HEK293T (cell line): ENCODE measurements around the gene KRTAP15-1.

ENCODE experiments used
- CTCF ChIA-PET: fragments of 350-600 bp; formaldehyde crosslinking; extraction: SDS; loops from one replicate; lab custom pipeline; 2021; ENCODE audit warnings: antibody characterized with exemption, inconsistent platforms; lab: Yijun Ruan, JAX
- POLR2A ChIA-PET: fragments of 350-600 bp; formaldehyde crosslinking; extraction: SDS; loops from one replicate; lab custom pipeline; 2020; ENCODE audit warnings: antibody characterized with exemption, inconsistent platforms; lab: Yijun Ruan, JAX
- DNase-seq: peaks from one replicate; pipeline ENCODE4 v3.0.0; 2012; ENCODE audit warnings: mixed read lengths; ENCODE audit errors: extremely low spot score
- ARNT ChIP-seq: fragments of 450-650 bp; IDR thresholded peaks from 2 replicates; pipeline ENCODE4 v1.6.1; 2017; ENCODE audit warnings: mild to moderate bottlenecking
- BHLHE40 ChIP-seq: fragments of 450-650 bp; IDR thresholded peaks from 2 replicates; pipeline ENCODE4 v1.6.1; 2016; ENCODE audit warnings: mild to moderate bottlenecking, moderate library complexity, borderline replicate concordance
- CTBP1 ChIP-seq: fragments of 450-650 bp; IDR thresholded peaks from 2 replicates; pipeline ENCODE4 v1.6.1; 2016; ENCODE audit warnings: borderline replicate concordance
- ELF4 ChIP-seq: fragments of 450-650 bp; IDR thresholded peaks from 2 replicates; pipeline ENCODE4 v1.6.1; 2017; ENCODE audit warnings: antibody characterized with exemption
- FOXA1 ChIP-seq: fragments of 450-650 bp; IDR thresholded peaks from 2 replicates; pipeline ENCODE4 v1.6.1; 2016; ENCODE audit warnings: mild to moderate bottlenecking
- FOXK2 ChIP-seq: fragments of 450-650 bp; IDR thresholded peaks from 2 replicates; pipeline ENCODE4 v1.6.1; 2016; ENCODE audit warnings: mild to moderate bottlenecking
- FOXM1 ChIP-seq: fragments of 450-650 bp; IDR thresholded peaks from 2 replicates; pipeline ENCODE4 v1.6.1; 2017; ENCODE audit warnings: mild to moderate bottlenecking, borderline replicate concordance
- HDGF ChIP-seq: fragments of 450-650 bp; IDR thresholded peaks from 2 replicates; pipeline ENCODE4 v1.6.1; 2017; ENCODE audit warnings: antibody characterized with exemption, borderline replicate concordance
- L3MBTL2 ChIP-seq: fragments of 450-650 bp; conservative IDR thresholded peaks from 2 replicates; pipeline ENCODE4 v1.6.1; 2016; ENCODE audit warnings: mild to moderate bottlenecking
- LEF1 ChIP-seq: fragments of 450-650 bp; IDR thresholded peaks from 2 replicates; pipeline ENCODE4 v1.6.1; 2017; ENCODE audit warnings: mild to moderate bottlenecking, borderline replicate concordance
- NFRKB ChIP-seq: fragments of 450-650 bp; IDR thresholded peaks from 2 replicates; pipeline ENCODE4 v1.6.1; 2016; ENCODE audit warnings: mild to moderate bottlenecking, moderate library complexity
- PKNOX1 ChIP-seq: fragments of 450-650 bp; IDR thresholded peaks from 2 replicates; pipeline ENCODE4 v1.6.1; 2016
- SP1 ChIP-seq: fragments of 450-650 bp; IDR thresholded peaks from 2 replicates; pipeline ENCODE4 v1.6.1; 2017
- SUZ12 ChIP-seq: fragments of 450-650 bp; IDR thresholded peaks from 2 replicates; pipeline ENCODE4 v1.6.1; 2016; ENCODE audit warnings: mild to moderate bottlenecking
- TARDBP ChIP-seq: fragments of 450-650 bp; IDR thresholded peaks from 2 replicates; pipeline ENCODE4 v1.6.1; 2016
- ZNF384 ChIP-seq: fragments of 450-650 bp; IDR thresholded peaks from 2 replicates; pipeline ENCODE4 v1.6.1; 2016

KRTAP15-1 gene

GRCh38 chr21:30482130-30482529 lies 42.1 kb downstream of the KRTAP15-1 start:
- ChIA-PET POLR2A (no interaction called here), CTCF (interaction anchor here (0.6 kb wide), 1 partner anchor 236 kb away, joined by 4 read pairs; no protein-coding TSS in a partner anchor)
- TF ChIP-seq FOXA1, result no peak
- TF ChIP-seq TARDBP, result no peak
- TF ChIP-seq CTBP1, result no peak
- no peak for TF ChIP-seq ZNF384
- no peak for TF ChIP-seq PKNOX1
- TF ChIP-seq SP1, result no peak
- TF ChIP-seq SUZ12, result no peak
- TF ChIP-seq NFRKB, result no peak
- no peak for TF ChIP-seq LEF1
- TF ChIP-seq FOXK2, result no peak
- no peak for TF ChIP-seq FOXM1
- TF ChIP-seq ELF4, result no peak
- TF ChIP-seq ARNT, result no peak
- no peak for TF ChIP-seq BHLHE40
- TF ChIP-seq L3MBTL2, result no peak
- TF ChIP-seq HDGF, result no peak
- DNase-seq, result no peak

GRCh38 chr21:30486180-30486579 lies 46.1 kb downstream of the KRTAP15-1 start:
- POLR2A ChIA-PET, result no interaction called here

GRCh38 chr21:30487336-30487735 lies 47.3 kb downstream of the KRTAP15-1 start, which contains the start of gene KRTAP19-2:
Gene KRTAP19-2, minus strand, starts transcription at chr21:30487436. Its CDS starts 88 bp downstream, at chr21:30487348.
- TF ChIP-seq ELF4 (no peak), TARDBP (no peak), ZNF384 (no peak), BHLHE40 (no peak), CTBP1 (no peak)
- ChIA-PET POLR2A (no interaction called here), CTCF (no interaction called here)

More at GRCh38 chr21:30486180-30486579, 46.1 kb downstream of the KRTAP15-1 start:
- CTCF ChIA-PET, result no interaction called here
- no peak for DNase-seq
- no peak for TF ChIP-seq ARNT
- no peak for TF ChIP-seq SUZ12
- no peak for TF ChIP-seq FOXK2
- TF ChIP-seq ZNF384, result no peak
- TF ChIP-seq SP1, result no peak
- no peak for TF ChIP-seq HDGF
- no peak for TF ChIP-seq LEF1
- TF ChIP-seq L3MBTL2, result no peak
- TF ChIP-seq NFRKB, result no peak
- TF ChIP-seq PKNOX1, result no peak
- TF ChIP-seq CTBP1, result no peak
- no peak for TF ChIP-seq TARDBP

More at GRCh38 chr21:30487336-30487735, 47.3 kb downstream of the KRTAP15-1 start, which contains the start of gene KRTAP19-2:
- DNase-seq, result no peak
